Left ventricle myocardium superior (tissue), 1 donor: ENCODE measurements around the gene RUBCNL. TPM values are rescaled to one million over a fixed set of nuclear protein-coding genes. Genes with fewer than 3 reads are reported as not detected.
A peak's percentile ranks its signal among the peaks of the same experiment; 100 is the strongest.

ENCODE experiments used
- ATAC-seq: fragments of 200-7000 bp; cut with Tn5 transposase; one replicate; pipeline ENCODE4 v1.9.1; 2020; ENCODE audit warnings: mild to moderate bottlenecking, moderate library complexity
- DNase-seq: peaks from one replicate; pipeline ENCODE4 v3.0.0-alpha.2; 2020
- intact Hi-C: fragments of 100-400 bp; cut with micrococcal nuclease; formaldehyde crosslinking; loops from one replicate; pipeline ENCODE4 v1.11.0; 2022
- total RNA-seq: library from RNA; stranded (reverse); fragmentation: NEBNext Ultra II Directional; extraction: Animal tissue kit (Norgen Biotek cat#: 25700); gene quantifications from one replicate; pipeline ENCODE4 v1.2.1, GENCODE V29; 2021
- donor health status: DM: no; HTN: yes; CAD: no; lungs with severe emphysema.

RUBCNL gene
- total RNA-seq, 1 donor from 2014 or later = 0.69 TPM

DNA sequence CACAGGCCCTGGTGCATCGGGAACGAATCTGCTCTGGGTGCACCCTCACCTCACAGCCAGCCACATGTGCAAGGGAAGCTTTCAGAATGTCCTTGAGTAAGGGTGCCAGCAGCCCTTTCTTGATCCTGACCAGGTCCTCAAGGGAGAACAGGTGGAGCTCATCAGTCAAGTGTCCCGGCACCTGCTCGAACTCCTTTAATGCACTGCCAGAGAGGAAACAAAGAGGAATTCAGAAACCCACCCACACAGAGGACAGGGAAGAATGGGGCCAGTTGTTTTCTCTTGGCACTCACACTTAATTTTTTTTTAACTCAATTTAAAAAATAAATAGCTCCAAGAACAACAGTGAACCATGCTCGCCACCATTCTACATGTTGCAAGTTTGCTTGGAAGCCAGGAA is 41.7 kb downstream of the RUBCNL start:
- ATAC-seq (peak; percentile 13), DNase-seq (no peak)
- intact Hi-C loops = no loop called here

DNA sequence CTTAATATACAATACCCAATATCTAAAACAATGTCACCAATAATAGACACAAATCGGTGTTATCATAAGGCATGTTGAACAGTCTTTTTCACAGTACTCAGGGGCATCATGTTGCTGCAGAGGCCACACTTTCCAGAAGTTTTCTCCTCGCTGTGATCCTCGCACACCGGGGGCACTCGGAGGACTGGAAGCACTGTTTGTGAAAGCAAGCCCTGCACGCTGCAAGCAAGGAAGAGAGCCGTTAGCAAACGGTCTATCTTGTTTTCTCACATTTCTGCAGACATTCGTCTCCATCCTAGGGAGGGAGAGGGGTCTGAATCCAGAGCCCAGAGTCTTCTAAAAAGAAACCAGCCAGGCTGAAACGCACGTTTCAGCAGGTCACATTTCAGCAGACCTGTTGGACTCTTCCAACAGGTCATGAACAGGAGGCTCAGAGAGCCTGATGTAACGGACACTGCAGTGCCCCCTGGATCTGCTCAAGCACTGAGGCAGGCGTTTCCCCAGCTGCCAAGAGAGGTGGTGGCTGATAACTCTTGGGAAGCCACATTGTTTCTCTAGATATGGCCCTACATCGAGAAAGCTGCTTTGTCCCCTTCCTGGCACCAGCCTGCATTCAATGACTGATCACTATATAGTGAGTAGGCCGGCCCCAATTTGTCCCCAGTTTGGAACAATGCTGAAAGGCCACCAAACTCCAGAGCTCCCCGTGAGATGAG is 43.6 kb downstream of the RUBCNL start:
- ATAC-seq (no peak), DNase-seq (no peak)
- intact Hi-C loops = no loop called here

DNA sequence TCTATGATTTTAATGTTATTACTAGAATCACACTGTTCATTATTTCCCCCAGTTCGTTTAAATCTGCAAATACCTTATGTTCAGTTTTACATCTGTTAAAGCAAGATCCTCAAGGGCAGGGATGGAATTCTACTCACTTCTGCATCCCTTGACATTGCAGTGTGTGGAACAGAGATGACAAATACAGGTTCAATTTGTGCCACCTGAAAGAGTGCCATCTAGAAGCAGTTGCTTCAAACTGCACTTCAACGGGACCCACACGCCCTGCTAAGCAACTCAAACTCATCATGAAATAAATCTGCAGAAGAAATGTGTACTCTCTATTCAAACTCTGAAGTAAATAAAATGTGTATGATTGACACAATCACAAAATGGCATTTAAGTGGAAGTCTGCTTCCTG is 44.5 kb downstream of the RUBCNL start:
- no peak for DNase-seq
- no peak for ATAC-seq
- intact Hi-C loops = no loop called here

DNA sequence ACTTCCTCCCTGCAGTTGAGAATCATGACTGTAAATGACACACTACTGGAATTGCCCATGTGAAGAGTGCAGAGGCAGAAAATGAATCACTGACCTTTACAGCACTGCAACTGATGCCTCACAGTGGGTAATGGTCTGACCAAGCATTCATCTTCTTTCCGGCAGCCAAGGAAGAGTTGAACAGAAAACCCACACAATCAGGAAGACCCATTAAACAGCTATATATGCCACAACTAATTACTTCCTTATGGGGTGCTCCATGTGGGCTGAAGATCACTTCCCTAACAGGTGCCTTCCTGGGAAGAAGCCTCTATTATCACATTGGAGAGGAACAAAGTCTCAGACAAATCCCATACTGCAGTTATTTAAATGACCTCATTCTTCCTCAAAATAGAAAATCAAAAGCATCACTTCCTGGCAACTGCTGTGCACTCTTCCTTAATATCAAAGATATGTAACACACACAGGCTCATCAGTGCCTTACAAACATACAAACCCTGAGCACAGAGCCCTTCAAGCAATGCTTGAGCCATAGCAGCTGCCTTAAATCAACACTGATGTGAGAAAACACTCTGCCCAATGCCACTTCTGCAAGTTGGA is 45.8 kb downstream of the RUBCNL start:
- DNase-seq (no peak), ATAC-seq (peak; percentile 54)
- intact Hi-C loops = no loop called here

DNA sequence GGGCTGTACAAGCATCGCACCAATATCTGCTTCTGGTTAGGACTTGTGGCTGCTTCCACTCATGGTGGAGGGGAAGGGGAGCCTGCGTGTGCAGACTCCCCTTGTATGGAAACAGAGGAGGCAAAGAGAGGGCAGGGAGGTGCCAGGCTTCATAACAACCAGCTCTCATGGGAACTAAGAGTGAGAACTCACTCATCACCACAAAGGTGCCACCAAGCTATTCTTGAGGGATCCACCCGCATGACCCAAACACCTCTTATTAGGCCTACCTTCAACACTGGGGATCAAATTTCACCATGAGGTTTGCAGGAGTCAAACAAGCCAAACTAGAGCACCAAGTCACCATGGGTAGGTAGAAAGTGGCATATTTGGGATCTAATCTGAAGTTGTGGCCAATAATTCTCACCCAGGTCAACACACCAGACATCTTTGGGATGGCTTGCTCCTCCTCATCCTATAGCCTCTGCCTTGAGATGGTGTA is 46.4 kb downstream of the RUBCNL start:
- no peak for ATAC-seq

DNA sequence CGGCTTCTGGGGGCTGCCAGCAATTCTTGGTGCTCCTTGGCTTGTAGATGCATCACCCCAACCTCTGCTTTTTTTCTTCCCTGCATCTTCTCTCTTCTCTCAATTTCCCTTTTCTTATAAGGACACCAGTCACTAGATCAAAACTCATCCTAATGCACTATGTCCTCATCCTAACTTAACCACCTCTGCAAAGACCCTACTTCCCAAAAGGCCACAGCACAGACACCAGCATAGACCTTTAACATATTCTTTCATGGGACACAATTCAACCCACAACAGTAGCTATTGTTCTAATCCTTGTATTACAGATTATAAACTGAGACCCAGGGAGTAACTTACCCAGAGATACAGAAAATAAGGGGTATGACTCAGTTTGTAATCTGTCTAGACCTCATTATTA is 47.0 kb downstream of the RUBCNL start:
- intact Hi-C loops = no loop called here
- ATAC-seq (no peak), DNase-seq (no peak)

More for the DNA sequence above, 46.4 kb downstream of the RUBCNL start:
- no peak for DNase-seq
- intact Hi-C loops = no loop called here

DNA sequence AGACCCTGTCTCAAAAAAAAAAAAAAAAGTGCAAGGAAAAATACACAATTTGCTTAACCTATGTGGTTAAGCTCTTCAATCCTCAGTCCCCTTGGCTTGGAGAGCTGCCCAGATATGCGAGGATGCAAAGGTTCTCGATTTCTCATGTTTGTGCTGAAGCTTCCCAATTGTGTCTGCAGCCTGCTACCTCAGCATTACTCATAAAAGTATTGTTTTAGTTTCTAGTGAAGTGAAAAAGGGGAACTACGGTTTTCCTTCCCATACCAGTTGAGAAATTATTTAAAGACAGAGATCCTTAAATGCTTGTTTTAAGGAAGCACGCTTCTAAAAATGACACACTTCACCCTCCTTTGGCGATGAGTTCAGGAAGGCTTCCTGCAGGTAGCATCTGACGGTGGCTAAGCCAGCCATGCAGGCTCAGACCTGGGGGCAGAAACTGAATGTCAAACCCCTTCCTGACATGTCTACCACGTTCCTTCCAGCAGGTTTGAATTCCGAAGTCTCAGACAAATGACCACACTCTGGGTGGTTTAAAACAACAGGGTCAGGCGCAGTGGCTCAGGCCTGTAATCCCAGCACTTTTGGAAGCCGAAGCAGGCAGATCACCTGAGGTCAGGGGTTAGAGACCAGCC is 47.9 kb downstream of the RUBCNL start:
- intact Hi-C loops = no loop called here
- DNase-seq (peak; percentile 35), ATAC-seq (peak; percentile 45)

DNA sequence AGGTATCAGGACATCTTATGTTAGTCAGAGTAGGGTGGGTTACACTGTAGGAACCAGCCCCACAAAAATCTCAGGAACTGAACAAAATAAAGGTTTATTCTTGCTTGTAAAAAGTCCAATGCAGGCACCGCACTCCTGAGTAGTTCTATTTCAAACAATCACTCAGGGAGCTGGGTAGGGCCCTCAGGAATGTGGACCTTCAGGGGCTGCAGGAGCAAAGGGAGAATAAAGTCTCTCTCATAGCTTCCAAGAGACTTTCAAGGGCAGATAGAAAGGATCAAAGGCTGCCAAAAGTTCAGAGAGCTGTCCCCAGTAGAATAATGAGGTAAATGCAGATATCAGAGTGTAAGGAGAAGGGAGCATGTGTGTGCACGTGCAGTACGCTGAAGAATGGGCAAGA is 49.4 kb downstream of the RUBCNL start:
- intact Hi-C loops = no loop called here
- ATAC-seq (no peak), DNase-seq (no peak)

DNA sequence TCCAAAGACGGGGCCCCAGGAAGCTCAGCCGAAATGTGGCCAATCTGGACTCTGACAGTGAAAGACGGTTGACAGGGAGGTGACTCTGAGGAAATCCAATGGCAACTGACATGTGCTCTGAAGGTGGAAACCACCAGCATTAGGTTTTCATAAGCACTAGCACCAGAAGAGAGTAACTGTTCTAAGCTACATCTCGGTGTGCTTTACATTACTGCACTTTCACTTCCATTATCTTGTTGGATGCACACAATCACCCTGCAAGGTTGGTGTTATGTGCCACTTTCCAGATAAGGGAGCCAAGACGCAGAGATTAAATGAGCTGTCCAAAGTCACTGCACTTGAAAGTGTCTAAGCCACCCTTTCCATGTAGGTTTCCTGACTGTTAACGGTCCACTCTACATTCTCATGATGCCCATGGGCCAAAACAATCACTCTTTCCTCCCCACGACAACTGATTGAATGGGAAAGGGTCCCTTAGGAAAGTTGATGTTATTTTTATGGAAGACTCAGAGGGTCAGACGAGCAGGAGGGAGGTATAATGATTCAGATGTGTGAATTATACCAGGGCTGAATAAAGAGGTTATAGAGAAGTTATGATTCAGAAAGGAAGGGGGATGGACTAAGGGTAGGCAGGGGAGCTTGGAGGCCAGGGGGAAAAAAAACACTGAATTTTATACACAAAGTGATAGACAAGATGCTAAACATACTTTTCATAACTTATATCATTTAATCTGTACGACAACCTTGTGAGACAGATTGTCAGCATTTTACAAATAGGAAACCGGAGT is 52.8 kb downstream of the RUBCNL start:
- no peak for ATAC-seq
- DNase-seq = no peak
- intact Hi-C loops = no loop called here

DNA sequence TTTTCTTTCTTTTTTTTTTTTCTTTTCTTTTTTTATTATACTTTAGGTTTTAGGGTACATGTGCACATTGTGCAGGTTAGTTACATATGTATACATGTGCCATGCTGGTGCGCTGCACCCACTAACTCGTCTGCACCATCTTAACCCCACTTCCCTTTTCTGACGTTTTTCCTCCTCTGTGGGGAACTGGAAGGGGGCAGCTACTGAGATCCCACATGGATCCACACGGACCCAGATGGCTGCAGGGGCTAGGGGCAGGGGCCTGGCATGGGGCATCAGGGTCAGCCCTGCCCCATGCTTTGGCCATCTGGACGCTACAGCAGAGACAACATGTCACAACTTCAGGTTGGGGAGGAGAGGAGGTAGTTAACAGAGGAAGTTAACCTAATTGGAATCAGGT is 54.3 kb downstream of the RUBCNL start:
- ATAC-seq (no peak), DNase-seq (no peak)
- intact Hi-C loops = no loop called here

DNA sequence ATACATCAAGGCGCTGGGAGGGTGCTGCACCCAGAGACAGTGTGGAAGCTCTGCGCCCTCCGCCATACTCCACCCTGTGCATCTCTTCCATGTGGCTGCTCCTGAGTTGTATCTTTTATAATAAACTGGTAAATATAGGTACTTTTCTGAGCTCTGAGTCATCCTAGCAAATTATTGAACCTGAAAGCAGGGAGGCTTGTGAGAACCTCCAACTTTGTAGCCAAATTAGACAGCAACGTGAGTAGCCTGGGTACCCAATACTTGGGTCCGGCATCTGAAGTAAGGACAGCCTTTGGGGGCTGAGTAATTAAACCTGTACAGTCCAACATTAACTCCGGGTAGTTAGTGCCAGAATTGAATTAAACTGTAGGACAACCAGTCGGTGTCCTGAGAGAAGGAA is 57.4 kb downstream of the RUBCNL start:
- intact Hi-C loops = no loop called here
- ATAC-seq (no peak), DNase-seq (no peak)

DNA sequence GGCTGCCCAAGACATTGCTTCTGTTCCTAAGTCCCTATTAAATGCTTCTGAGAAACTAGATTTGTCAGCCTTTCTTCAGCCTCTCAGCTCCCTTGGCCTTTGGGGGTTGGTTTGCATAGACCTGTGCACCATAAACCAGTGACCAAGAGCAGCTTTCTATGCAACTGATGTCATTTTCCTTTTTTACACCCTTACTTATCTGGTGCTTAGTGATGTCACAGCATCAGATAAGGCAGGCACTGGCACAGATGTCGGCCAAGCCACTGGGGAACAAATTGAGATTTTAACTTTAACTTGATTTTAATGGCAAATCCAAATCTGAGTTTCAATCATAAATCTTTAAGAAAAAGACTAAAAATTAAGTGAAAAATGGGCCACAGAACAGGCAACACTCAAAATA is 59.8 kb downstream of the RUBCNL start:
- ATAC-seq = no peak
- no peak for DNase-seq
- intact Hi-C loops = no loop called here

DNA sequence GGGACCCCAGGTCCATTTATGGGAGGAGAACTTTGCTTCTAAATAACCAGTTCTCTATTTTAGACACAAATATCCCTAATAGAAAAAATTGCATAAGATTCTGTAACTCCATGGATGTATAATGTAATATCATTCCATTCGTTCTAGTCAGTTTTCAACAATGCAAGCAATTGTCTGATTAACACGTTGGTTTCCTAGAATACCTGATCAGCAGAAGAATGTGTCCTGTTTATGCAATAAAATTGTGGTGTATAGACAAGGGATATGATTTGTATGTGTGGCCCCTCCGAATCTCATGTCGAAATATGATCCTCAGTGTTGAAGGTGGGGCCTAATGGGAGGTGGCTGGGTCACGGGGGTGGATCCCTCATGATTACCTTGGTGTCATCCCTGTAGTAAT is 62.1 kb downstream of the RUBCNL start:
- DNase-seq (no peak), ATAC-seq (no peak)
- intact Hi-C loops = no loop called here

DNA sequence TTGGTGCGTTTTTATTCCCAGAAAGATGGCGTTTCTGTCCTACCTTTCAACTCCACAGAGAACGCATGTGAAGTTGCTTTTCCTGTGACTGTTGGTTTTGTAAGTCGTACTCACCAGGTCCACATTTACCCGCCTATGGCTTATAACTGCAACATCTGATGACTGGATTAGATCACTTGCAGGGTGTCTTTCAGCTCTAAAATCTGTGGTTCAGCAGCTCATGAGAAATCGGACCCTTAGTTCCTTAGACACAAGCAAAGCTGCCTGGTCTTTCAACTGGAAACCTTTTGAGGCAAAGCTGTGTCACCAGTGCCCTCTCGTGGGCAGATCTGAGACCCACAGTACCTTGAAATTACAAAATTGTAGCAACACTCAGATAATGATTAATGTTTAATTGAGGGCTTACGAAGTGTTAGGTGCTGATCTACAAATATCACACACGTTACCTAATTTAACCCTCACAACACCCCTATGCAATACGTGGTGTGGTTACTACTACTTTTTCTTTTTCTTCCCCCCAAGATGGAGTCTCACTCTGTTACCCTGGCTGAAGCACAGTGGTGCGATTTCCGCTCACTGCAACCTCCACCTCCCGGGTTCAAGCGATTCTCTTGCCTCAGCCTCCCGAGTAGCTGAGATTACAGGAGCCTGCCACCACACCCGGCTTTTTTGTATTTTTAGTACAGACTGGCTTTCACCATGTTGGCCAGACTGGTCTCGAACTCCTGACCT is 65.4 kb downstream of the RUBCNL start:
- ATAC-seq (peak; percentile 51), DNase-seq (peak; percentile 61)
- intact Hi-C loops = no loop called here

DNA sequence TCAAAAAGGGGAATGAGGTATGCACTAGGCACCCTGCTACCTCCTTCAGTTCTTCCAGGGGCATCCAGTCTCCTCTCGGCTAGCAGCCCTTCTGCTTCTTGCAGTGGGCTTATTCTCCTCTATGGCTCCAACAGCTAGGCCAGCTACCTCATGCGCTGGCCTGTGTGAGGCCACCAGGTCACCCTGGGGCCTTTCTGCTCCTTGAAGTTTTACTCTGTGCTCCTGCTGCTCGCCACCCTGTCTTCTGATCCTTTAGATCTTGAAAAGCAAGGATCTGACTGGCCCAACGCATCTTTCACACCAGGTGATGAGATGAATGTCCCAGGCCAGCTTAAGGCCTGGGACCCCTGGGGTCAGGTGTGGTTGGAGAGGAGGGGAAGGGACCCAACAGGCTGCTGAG is 66.2 kb downstream of the RUBCNL start:
- intact Hi-C loops = no loop called here
- ATAC-seq (no peak), DNase-seq (no peak)

DNA sequence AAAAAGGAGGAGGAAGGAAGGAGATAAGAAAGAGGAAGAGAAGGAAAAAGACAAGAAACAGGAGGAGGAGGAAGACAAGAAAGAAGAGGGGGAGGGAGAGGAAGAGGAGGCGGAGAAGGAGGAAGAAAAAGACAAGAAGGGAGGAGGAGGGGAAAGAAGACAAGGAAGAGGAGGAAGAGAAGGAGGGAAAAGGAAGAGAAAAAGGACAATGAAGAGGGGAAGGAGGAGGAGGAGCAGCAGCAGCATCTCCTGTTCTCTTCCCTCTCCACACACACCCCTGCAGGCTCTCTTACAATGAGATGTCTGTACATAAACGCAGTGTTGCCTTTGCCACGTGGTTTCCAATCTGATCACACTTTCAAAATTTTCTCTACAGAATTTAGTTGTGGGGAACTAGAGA is 66.6 kb downstream of the RUBCNL start:
- DNase-seq (no peak), ATAC-seq (no peak)
- intact Hi-C loops = no loop called here

DNA sequence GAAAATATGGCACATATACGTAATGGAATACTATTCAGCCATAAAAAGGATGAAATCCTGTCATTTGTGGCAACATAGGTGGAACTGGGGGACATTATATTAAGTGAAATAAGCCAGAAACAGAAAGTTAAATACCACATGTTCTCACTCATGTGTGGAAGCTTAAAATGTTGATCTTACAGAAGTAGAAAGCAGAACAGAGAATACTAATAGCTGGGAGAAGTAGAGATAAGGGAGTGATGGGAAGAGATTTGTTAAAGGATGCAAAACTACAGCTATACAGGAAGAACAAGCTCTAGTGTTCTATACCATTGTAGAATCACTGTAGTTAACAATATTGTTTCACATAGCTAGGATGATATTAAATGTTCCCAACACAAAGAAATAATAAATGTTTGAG is 68.1 kb downstream of the RUBCNL start:
- DNase-seq (no peak), ATAC-seq (no peak)
- intact Hi-C loops = no loop called here

DNA sequence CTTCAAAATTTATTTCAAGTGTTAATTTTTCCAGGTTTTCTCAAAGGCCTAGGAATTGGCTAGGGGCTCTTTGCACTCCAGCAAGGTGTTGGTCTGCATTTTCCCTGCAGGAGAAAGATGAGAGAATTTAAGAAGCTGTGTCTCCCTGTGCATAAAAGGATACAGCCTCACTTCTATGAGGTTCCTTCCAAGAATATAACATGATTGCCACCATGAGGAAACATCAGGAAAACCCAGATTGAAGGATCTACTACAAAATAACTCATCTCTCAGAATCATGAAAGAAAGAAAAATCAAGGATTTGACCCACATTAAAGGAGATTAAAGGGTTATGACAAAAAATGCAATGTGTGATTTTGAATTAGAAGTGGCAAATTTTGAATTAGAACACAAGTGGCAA is 69.9 kb downstream of the RUBCNL start:
- no peak for DNase-seq
- intact Hi-C loops = no loop called here
- no peak for ATAC-seq

DNA sequence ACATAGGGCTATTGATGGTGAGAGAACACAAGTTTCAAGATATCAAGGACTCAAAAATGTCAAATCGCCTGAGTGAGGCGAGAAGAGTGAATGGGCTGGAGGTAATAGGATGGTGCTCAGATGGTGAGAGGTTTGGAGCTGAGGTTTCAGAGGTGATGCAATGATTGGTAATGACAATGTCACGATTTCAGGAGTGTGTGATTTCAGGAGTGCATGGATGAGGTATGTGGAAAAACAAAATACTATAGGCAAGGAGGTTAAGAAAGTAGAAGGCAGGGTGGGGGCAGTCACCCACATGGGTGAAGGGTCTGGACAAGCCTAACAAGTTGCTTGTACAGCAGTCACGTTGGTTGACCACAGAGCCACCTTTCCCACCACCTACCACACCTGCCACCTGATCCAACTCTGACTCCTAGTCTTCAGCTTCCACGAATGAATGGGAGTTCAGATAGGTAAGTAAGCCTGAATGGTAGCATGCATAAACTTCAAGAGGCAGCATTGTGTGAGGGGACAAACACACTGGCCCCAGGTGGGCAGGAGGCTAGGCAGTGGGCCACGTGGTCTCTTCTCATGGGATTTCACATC is 71.5 kb downstream of the RUBCNL start:
- DNase-seq = no peak
- no peak for ATAC-seq
- intact Hi-C loops = no loop called here
